OCI-LY7 (cell line): Measurements from ENCODE around the gene DDAH1.

Experiments used
- CTCF ChIP-seq: fragments of 200-600 bp; sonication (generic); conservative IDR thresholded peaks from 2 replicates; pipeline ENCODE4 v1.5.1; 2014; ENCODE audit warnings: mild to moderate bottlenecking, antibody characterized with exemption, low read length, moderate library complexity, mixed read lengths
- EZH2phosphoT487 ChIP-seq: fragments of 200-600 bp; sonication (generic); IDR thresholded peaks from 2 replicates; pipeline ENCODE4 v1.6.1; 2018; ENCODE audit warnings: low read depth, borderline replicate concordance, mild to moderate bottlenecking, mixed run types, antibody characterized with exemption, low read length, moderate library complexity, mixed read lengths

DNA sequence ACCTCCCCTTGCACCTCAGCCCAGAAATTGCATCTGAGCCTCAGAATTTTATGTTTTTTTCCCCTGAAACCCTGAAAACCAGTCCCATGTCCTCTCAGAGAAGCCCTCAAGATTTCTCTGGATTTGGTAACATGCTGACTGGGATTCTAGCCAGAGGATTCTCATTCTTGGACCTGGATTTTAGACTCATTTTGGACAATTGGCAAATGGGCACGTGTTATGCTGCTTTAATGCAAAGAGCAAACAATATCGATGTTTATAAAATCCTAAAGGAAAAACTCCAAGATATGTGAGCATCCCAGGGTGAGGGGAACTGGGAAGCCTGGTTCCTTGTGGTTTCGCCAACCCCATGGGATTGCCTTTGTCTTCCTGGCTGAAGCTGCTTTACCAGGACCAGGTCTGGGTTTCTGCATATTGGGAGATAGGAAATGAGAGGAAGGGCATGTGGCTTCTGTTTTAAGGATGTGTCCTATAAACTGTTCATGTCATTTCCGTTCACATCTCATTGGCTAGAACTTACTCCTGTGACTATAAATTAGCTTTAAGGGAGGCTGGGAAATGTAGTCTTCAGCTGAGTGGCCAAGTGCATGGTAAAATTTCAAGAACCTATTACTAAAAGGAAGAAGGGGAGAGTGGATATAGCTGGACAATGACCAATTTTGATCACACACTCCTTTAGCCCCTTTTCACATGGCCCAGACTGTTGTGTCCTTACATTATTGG is 161.4 kb downstream of the DDAH1 start:
- TF ChIP-seq CTCF, result no peak
- no peak for TF ChIP-seq EZH2phosphoT487
